Sigmoid colon (tissue), 4 donors: ENCODE data around the gene TENT5D.

ENCODE experiments used
- EP300 ChIP-seq, 4 donors: sonication (generic); formaldehyde crosslinking; IDR thresholded peaks; one replicate each; pipeline ENCODE4 v1.6.1; 2017; ENCODE audit warnings: antibody characterized with exemption in 4 of 4
- POLR2A ChIP-seq, 2 donors: fragments of 450-650 bp; IDR thresholded peaks; one replicate each; pipeline ENCODE4 v1.6.1; 2016; ENCODE audit warnings: antibody characterized with exemption in 2 of 2, mild to moderate bottlenecking in 2 of 2, moderate library complexity in 2 of 2
- POLR2AphosphoS5 ChIP-seq, 4 donors: sonication (generic); formaldehyde crosslinking; IDR thresholded peaks; one replicate each; pipeline ENCODE4 v1.6.1; 2017; ENCODE audit warnings: antibody characterized with exemption in 4 of 4
- TF ChIP-seq, protein P1 (sequence below), 4 experiments: fragments of 450-650 bp in 3 of 4; fragments of 200-600 bp in 1 of 4; IDR thresholded peaks; one replicate each; pipeline ENCODE4 v1.5.1; 2016 to 2019; ENCODE audit warnings: antibody characterized with exemption in 4 of 4, mild to moderate bottlenecking in 3 of 4, moderate library complexity in 2 of 4

DNA sequence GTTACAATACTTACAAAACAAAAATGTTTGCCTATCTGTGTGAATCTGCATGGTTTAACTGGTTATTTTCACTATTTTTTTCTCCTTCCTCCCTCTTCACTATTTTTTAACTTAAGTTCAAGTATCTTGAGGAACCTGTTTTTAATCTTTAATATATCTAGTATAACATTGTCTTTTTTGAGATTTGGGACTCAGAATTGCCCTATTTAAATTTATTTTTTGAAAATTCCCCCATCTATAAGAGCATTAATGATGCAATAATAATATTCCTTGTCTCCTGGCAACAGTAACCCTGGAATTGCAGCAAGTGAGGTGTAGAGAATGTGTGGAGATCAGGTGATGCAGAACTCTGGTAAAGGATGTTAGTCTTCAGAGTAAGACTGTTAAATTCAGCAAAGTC, at the start of gene TENT5D:
- TF ChIP-seq POLR2A (IDR thresholded peaks at IDR 0.05) (no peak), EP300 (IDR thresholded peaks at IDR 0.05) (no peak), POLR2AphosphoS5 (IDR thresholded peaks at IDR 0.05) (no peak)
- TF ChIP-seq, protein P1, sequence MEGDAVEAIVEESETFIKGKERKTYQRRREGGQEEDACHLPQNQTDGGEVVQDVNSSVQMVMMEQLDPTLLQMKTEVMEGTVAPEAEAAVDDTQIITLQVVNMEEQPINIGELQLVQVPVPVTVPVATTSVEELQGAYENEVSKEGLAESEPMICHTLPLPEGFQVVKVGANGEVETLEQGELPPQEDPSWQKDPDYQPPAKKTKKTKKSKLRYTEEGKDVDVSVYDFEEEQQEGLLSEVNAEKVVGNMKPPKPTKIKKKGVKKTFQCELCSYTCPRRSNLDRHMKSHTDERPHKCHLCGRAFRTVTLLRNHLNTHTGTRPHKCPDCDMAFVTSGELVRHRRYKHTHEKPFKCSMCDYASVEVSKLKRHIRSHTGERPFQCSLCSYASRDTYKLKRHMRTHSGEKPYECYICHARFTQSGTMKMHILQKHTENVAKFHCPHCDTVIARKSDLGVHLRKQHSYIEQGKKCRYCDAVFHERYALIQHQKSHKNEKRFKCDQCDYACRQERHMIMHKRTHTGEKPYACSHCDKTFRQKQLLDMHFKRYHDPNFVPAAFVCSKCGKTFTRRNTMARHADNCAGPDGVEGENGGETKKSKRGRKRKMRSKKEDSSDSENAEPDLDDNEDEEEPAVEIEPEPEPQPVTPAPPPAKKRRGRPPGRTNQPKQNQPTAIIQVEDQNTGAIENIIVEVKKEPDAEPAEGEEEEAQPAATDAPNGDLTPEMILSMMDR (IDR thresholded peaks at IDR 0.05): no peak
